H9 (cell line): ENCODE data around the gene ERC2. TPM values are rescaled to one million over a fixed set of nuclear protein-coding genes. Genes with fewer than 3 reads are reported as not detected.

Experiments used
- DNase-seq: peaks from one replicate; pipeline ENCODE4 v3.0.0-alpha.2; 2017
- H2AFZ ChIP-seq: one replicate; pipeline ENCODE4 v1.6.1; 2013; ENCODE audit warnings: mild to moderate bottlenecking, low read length, control low read depth, moderate library complexity
- H2AK5ac ChIP-seq: 2 replicates; pipeline ENCODE4 v1.6.1; 2013; ENCODE audit warnings: low read length, control low read depth, mixed read lengths; ENCODE audit not compliant: insufficient read length
- H2BK120ac ChIP-seq: one replicate; pipeline ENCODE4 v1.6.1; 2013; ENCODE audit warnings: low read depth, mild to moderate bottlenecking, low read length, control low read depth, inconsistent platforms; ENCODE audit not compliant: poor library complexity, severe bottlenecking
- H2BK12ac ChIP-seq: 2 replicates; pipeline ENCODE4 v1.6.1; 2013; ENCODE audit warnings: low read length, control low read depth, mixed read lengths, low read depth; ENCODE audit not compliant: insufficient read length
- H2BK15ac ChIP-seq: 2 replicates; pipeline ENCODE4 v1.6.1; 2013; ENCODE audit warnings: low read depth, low read length, control low read depth
- H2BK20ac ChIP-seq: one replicate; pipeline ENCODE4 v1.6.1; 2013; ENCODE audit warnings: low read depth, mild to moderate bottlenecking, low read length, control low read depth, inconsistent platforms; ENCODE audit not compliant: poor library complexity, severe bottlenecking
- H2BK5ac ChIP-seq: 2 replicates; pipeline ENCODE4 v1.6.1; 2013; ENCODE audit warnings: low read length, control low read depth, mixed read lengths; ENCODE audit not compliant: insufficient read length
- H3K14ac ChIP-seq: 2 replicates; pipeline ENCODE4 v1.6.1; 2013; ENCODE audit warnings: low read length, control low read depth; ENCODE audit not compliant: insufficient read depth
- H3K18ac ChIP-seq: 2 replicates; pipeline ENCODE4 v1.6.1; 2013; ENCODE audit warnings: low read depth, mild to moderate bottlenecking, mixed read lengths, low read length, control low read depth; ENCODE audit not compliant: insufficient read length
- H3K23ac ChIP-seq: 2 replicates; pipeline ENCODE4 v1.6.1; 2013; ENCODE audit warnings: low read length, control low read depth, mixed read lengths, low read depth; ENCODE audit not compliant: insufficient read length
- H3K23me2 ChIP-seq: 2 replicates; pipeline ENCODE4 v1.6.1; 2013; ENCODE audit warnings: low read depth, mild to moderate bottlenecking, mixed read lengths, low read length, control low read depth; ENCODE audit not compliant: insufficient read length, poor library complexity, severe bottlenecking
- H3K27ac ChIP-seq: 2 replicates; pipeline ENCODE4 v1.5.1; 2013; ENCODE audit warnings: low read length, control low read depth, mixed read lengths, low read depth; ENCODE audit not compliant: insufficient read length
- H3K27me3 ChIP-seq: 2 replicates; pipeline ENCODE4 v1.6.1; 2013; ENCODE audit warnings: low read length, control low read depth, inconsistent platforms; ENCODE audit not compliant: insufficient read depth
- H3K4ac ChIP-seq: 2 replicates; pipeline ENCODE4 v1.6.1; 2013; ENCODE audit warnings: low read depth, mild to moderate bottlenecking, control low read depth, inconsistent platforms, low read length, moderate library complexity
- H3K4me1 ChIP-seq: 2 replicates; pipeline ENCODE4 v1.6.1; 2013; ENCODE audit warnings: low read length, control low read depth, inconsistent platforms; ENCODE audit not compliant: insufficient read depth
- H3K4me2 ChIP-seq: 2 replicates; pipeline ENCODE4 v1.6.1; 2013; ENCODE audit warnings: low read length, control low read depth, mixed read lengths; ENCODE audit not compliant: insufficient read length, insufficient read depth
- H3K56ac ChIP-seq: 2 replicates; pipeline ENCODE4 v1.6.1; 2013; ENCODE audit warnings: low read depth, mild to moderate bottlenecking, mixed read lengths, low read length, control low read depth; ENCODE audit not compliant: insufficient read length
- H3K79me1 ChIP-seq: 2 replicates; pipeline ENCODE4 v1.6.1; 2013; ENCODE audit warnings: low read depth, mild to moderate bottlenecking, moderate library complexity, low read length, control low read depth, inconsistent platforms; ENCODE audit not compliant: insufficient read depth, poor library complexity, severe bottlenecking
- H3K79me2 ChIP-seq: 2 replicates; pipeline ENCODE4 v1.6.1; 2013; ENCODE audit warnings: low read length, control low read depth, inconsistent platforms; ENCODE audit not compliant: insufficient read depth
- H3K9ac ChIP-seq: 2 replicates; pipeline ENCODE4 v1.6.1; 2013; ENCODE audit warnings: low read length, control low read depth, mixed read lengths; ENCODE audit not compliant: insufficient read length; ENCODE audit errors: extremely low read depth
- H3K9me3 ChIP-seq: one replicate; pipeline ENCODE4 v1.6.1; 2013; ENCODE audit warnings: low read depth, low read length, inconsistent platforms; ENCODE audit not compliant: control insufficient read depth
- H3T11ph ChIP-seq: one replicate; pipeline ENCODE4 v1.6.1; 2013; ENCODE audit warnings: mild to moderate bottlenecking, low read length, control low read depth, inconsistent platforms
- H4K20me1 ChIP-seq: one replicate; pipeline ENCODE4 v1.6.1; 2013; ENCODE audit not compliant: control insufficient read depth, insufficient read length, insufficient read depth
- H4K5ac ChIP-seq: 2 replicates; pipeline ENCODE4 v1.6.1; 2013; ENCODE audit warnings: low read depth, mild to moderate bottlenecking, mixed read lengths, low read length, control low read depth; ENCODE audit not compliant: insufficient read length
- H4K8ac ChIP-seq: replicated peaks from 2 replicates; pipeline ENCODE4 v1.6.1; 2013; ENCODE audit warnings: low read length, control low read depth, mixed read lengths, low read depth; ENCODE audit not compliant: insufficient read length
- H4K91ac ChIP-seq: 2 replicates; pipeline ENCODE4 v1.6.1; 2013; ENCODE audit warnings: low read depth, mild to moderate bottlenecking, moderate library complexity, mixed read lengths, low read length, control low read depth; ENCODE audit not compliant: insufficient read length
- H3K27ac Mint-ChIP-seq, 3 experiments: 2 replicates in 2 of 3; 3 replicates in 1 of 3; pipeline ENCODE4 v1.8.0; 2020 to 2021; ENCODE audit warnings: mixed read lengths in 3 of 3, mild to moderate bottlenecking in 1 of 3, moderate library complexity in 1 of 3
- H3K27me3 Mint-ChIP-seq: 2 replicates; pipeline ENCODE4 v1.8.0; 2021; ENCODE audit warnings: low read depth, mild to moderate bottlenecking, moderate library complexity, mixed read lengths
- H3K36me3 Mint-ChIP-seq, 3 experiments: 2 replicates in 2 of 3; 3 replicates in 1 of 3; pipeline ENCODE4 v1.8.0; 2020 to 2021; ENCODE audit warnings: low read depth in 3 of 3, mixed read lengths in 3 of 3; ENCODE audit not compliant: insufficient read depth in 1 of 3
- H3K4me1 Mint-ChIP-seq, 2 experiments: 2 replicates each; pipeline ENCODE4 v1.8.0; 2020; ENCODE audit warnings: mixed read lengths in 2 of 2
- H3K4me3 Mint-ChIP-seq, 2 experiments: 2 replicates in 1 of 2; 3 replicates in 1 of 2; pipeline ENCODE4 v1.8.0; 2020 to 2021; ENCODE audit warnings: mild to moderate bottlenecking in 2 of 2, mixed read lengths in 2 of 2, moderate library complexity in 1 of 2
- H3K9me3 Mint-ChIP-seq, 2 experiments: 2 replicates in 1 of 2; 3 replicates in 1 of 2; pipeline ENCODE4 v1.8.0; 2020; ENCODE audit warnings: mild to moderate bottlenecking in 2 of 2, mixed read lengths in 2 of 2, moderate library complexity in 1 of 2
- WGBS: extraction: QIAGEN DNeasy Blood & Tissue Kit; methylation state at CpG from one replicate; pipeline ENCODE4 v1.1.7; 2013; ENCODE audit warnings: missing lambda C conversion rate, low lambda C conversion rate, mixed read lengths; ENCODE audit not compliant: insufficient read length; ENCODE audit errors: extremely low coverage; 5-methylcytosine and 5-hydroxymethylcytosine counted together
- total RNA-seq: library from RNA; stranded (reverse); gene quantifications from 2 replicates; pipeline ENCODE4 v1.2.1, GENCODE V29; 2021
- TF ChIP-seq, protein P1 (sequence below): fragments of 200-600 bp; sonication (generic); conservative IDR thresholded peaks from 3 replicates; pipeline ENCODE4 v1.8.0; 2021; ENCODE audit warnings: antibody characterized with exemption, mild to moderate bottlenecking

Gene ERC2
- total RNA-seq, 1 experiment from 2014 or later, result 15.4 TPM

GRCh38 chr3:55774856-55775255, 693.4 kb downstream of the ERC2 start:
- Histone ChIP-seq H3K4me1 (no peaks in the 10 kb centered on the region), H3K4me2 (no peak overlapping the region), H4K20me1 (no peaks in the 10 kb centered on the region), H3K56ac (no peak overlapping the region), H3K27me3 (no peaks in the 10 kb centered on the region), H2BK20ac (no peak overlapping the region), H4K5ac (no peak overlapping the region), H3K79me2 (no peaks in the 10 kb centered on the region), H3K23ac (no peak overlapping the region), H3K4ac (no peak overlapping the region), H2BK5ac (no peak overlapping the region), H2BK12ac (no peak overlapping the region), H4K8ac (no peak overlapping the region), H2BK15ac (no peak overlapping the region), H3K79me1 (no peaks in the 10 kb centered on the region), H3T11ph (no peak overlapping the region), H2BK120ac (no peak overlapping the region), H3K9ac (no peak overlapping the region), H2AK5ac (no peak overlapping the region), H4K91ac (no peak overlapping the region), H3K9me3 (no peaks in the 10 kb centered on the region), H3K14ac (no peak overlapping the region), H3K18ac (no peak overlapping the region), H3K23me2 (no peaks in the 10 kb centered on the region), H2AFZ (no peak overlapping the region), H3K27ac (no peak overlapping the region)
- no peak overlapping the region; a peak in 1 of 7 replicates for H3K27ac Mint-ChIP-seq
- WGBS, result no CpG with 5 or more reads among the region's 2 CpGs
- TF ChIP-seq, protein P1, sequence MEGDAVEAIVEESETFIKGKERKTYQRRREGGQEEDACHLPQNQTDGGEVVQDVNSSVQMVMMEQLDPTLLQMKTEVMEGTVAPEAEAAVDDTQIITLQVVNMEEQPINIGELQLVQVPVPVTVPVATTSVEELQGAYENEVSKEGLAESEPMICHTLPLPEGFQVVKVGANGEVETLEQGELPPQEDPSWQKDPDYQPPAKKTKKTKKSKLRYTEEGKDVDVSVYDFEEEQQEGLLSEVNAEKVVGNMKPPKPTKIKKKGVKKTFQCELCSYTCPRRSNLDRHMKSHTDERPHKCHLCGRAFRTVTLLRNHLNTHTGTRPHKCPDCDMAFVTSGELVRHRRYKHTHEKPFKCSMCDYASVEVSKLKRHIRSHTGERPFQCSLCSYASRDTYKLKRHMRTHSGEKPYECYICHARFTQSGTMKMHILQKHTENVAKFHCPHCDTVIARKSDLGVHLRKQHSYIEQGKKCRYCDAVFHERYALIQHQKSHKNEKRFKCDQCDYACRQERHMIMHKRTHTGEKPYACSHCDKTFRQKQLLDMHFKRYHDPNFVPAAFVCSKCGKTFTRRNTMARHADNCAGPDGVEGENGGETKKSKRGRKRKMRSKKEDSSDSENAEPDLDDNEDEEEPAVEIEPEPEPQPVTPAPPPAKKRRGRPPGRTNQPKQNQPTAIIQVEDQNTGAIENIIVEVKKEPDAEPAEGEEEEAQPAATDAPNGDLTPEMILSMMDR, result no peak
- H3K9me3 Mint-ChIP-seq, result no peaks in the 10 kb centered on the region; a peak in 1 of 5 replicates
- H3K4me1 Mint-ChIP-seq, result peaks cover 10 to 21% of the 10 kb centered on the region in 2 experiments
- no peaks in the 10 kb centered on the region for H3K36me3 Mint-ChIP-seq
- H3K27me3 Mint-ChIP-seq, result no peaks in the 10 kb centered on the region
- H3K4me3 Mint-ChIP-seq, result no peak overlapping the region; a peak in 1 of 5 replicates
- no peak for DNase-seq
